Kidney epithelial cell (primary cell): Measurements from ENCODE around the gene PPFIBP2. TPM values are rescaled to one million over a fixed set of nuclear protein-coding genes. Genes with fewer than 3 reads are reported as not detected.
A peak's percentile ranks its signal among the peaks of the same experiment; 100 is the strongest.

ENCODE experiments used
- DNase-seq: peaks from one replicate; pipeline ENCODE4 v3.0.0-alpha.2; 2010; ENCODE audit warnings: low read depth
- H3K27me3 ChIP-seq: 2 replicates; pipeline ENCODE4 v1.6.0; 2011; ENCODE audit warnings: low read length; ENCODE audit not compliant: control insufficient read depth, insufficient read depth
- H3K36me3 ChIP-seq: 2 replicates; pipeline ENCODE4 v1.5.1; 2011; ENCODE audit warnings: low read length; ENCODE audit not compliant: control insufficient read depth, insufficient read depth
- H3K4me3 ChIP-seq: 2 replicates; pipeline ENCODE4 v1.5.1; 2011; ENCODE audit warnings: low read depth, mild to moderate bottlenecking, control low read depth, low read length
- total RNA-seq: library from RNA; depleted of rRNA; stranded (reverse); fragments of >200 nt; gene quantifications from 2 replicates; pipeline ENCODE4 v1.2.3, GENCODE V29; 2015
- TF ChIP-seq, protein P1 (sequence below): IDR thresholded peaks from 2 replicates; pipeline ENCODE4 v1.5.1; 2011; ENCODE audit warnings: mild to moderate bottlenecking, moderate library complexity, low read length, control low read depth, inconsistent platforms; ENCODE audit not compliant: insufficient read depth, poor library complexity, severe bottlenecking

PPFIBP2 gene
- total RNA-seq, 1 donor from 2014 or later, result 6.0 TPM

- no peak overlapping the region for H3K4me3 ChIP-seq
- H3K36me3 ChIP-seq, result no peaks in the 10 kb centered on the region
- H3K27me3 ChIP-seq, result no peaks in the 10 kb centered on the region
- no peak for DNase-seq
- TF ChIP-seq, protein P1, sequence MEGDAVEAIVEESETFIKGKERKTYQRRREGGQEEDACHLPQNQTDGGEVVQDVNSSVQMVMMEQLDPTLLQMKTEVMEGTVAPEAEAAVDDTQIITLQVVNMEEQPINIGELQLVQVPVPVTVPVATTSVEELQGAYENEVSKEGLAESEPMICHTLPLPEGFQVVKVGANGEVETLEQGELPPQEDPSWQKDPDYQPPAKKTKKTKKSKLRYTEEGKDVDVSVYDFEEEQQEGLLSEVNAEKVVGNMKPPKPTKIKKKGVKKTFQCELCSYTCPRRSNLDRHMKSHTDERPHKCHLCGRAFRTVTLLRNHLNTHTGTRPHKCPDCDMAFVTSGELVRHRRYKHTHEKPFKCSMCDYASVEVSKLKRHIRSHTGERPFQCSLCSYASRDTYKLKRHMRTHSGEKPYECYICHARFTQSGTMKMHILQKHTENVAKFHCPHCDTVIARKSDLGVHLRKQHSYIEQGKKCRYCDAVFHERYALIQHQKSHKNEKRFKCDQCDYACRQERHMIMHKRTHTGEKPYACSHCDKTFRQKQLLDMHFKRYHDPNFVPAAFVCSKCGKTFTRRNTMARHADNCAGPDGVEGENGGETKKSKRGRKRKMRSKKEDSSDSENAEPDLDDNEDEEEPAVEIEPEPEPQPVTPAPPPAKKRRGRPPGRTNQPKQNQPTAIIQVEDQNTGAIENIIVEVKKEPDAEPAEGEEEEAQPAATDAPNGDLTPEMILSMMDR, result no peak
Observed at GRCh38 chr11:7522546-7522945, 8.7 kb downstream of the PPFIBP2 start.

DNA sequence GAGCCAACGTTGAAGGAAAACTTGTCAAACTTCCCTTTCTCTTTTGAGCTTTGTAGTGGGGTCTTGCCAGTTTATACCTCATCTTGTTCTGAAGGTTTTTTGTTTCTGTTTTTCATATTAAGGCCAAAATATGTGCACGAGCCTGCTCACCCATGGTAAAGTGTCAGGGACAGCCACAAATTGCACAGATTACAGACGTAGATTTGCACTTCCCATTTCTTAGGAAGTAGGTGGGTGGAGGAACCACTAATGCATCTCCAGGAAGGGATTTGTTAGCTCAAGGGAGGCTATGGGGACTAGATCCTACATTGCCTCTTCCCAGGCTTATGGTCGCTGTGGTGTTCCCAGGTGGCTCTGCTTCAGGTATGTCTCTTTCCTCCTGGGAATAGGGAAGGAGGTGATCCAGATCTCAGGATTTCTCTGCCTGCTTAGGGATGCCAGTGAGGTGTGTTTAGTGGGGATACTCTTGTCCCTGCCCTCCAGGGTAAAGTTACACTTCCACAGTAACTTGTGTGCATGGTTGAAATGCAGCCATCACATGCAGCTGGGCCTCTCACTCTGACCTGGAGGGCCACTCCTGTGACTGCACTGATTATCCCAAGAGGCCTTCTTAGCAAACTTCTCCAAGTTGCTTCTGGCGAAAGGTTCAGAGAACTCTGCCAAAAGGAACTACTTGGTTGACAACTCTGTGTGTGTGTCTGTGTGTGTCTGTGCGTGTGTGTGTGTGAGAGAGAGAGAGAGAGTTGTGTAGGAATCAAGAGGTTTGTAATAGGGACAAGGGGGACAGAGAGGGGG lies 9.8 kb downstream of the PPFIBP2 start:
- no peak for DNase-seq
- no peak overlapping the region for H3K4me3 ChIP-seq
- no peaks in the 10 kb centered on the region for H3K27me3 ChIP-seq
- TF ChIP-seq, protein P1, result no peak
- H3K36me3 ChIP-seq, result no peaks in the 10 kb centered on the region

DNA sequence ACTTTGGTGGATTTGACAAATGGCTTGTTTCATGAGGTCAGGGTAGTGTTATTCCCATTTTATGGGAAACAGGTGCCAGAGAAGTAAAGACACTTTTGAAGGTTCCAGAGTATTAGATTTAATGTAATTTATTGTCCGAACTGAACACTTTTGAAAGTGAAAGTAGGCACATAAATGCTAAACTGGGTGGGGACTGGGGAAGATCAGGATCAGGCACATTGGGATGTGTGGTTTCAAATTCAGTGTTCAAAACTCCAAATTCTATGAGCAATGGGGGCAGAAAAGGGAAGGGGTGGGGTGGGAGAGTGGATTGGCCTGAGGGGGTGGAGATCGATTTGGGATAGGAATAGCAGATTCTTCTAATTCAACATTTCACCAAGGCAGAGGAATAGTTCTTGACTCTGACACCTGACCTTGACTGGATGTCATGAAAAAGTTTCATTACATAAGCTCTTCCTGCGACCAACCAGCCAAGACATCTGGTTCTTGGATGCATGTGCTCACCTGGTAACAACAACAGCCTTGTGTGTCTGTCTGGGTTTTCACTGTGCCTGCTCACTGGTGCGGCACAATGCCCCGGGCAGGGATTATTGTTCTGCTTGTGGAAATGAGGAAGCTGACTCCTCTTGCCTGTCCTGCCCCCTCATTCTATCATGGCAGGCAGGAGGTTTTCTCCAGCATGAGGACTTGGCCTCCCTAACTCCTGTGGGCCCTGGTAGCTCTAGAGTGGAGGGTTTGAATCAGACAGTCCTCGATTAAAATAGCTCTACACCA lies 10.8 kb downstream of the PPFIBP2 start:
- Histone ChIP-seq H3K36me3 (no peaks in the 10 kb centered on the region), H3K4me3 (no peak overlapping the region), H3K27me3 (no peaks in the 10 kb centered on the region)
- TF ChIP-seq, protein P1, result no peak
- DNase-seq, result peak; percentile 39

- H3K4me3 ChIP-seq, result no peak overlapping the region
- TF ChIP-seq, protein P1, result no peak
Observed at GRCh38 chr11:7525424-7525823, 11.6 kb downstream of the PPFIBP2 start.

DNA sequence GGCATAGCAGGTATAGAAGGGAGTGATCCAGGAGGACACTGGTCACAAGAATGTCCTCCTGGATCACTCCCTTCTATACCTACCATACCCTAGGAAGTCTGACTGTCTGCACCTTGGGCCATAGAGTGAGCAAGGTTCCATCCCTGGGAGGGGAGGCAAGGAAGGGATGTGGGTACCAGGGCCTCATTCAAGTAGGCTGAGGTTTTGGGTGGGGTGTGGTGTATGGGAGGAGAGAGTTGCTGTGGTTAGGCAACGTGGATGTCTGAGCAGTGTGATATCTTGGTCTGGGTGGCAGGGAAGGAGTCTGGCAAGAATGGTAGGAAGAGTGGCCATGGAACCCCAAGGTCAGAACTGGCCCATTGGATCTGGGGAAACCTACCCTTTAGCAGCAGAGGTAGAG lies 13.2 kb downstream of the PPFIBP2 start:
- TF ChIP-seq, protein P1, result no peak
- no peak for DNase-seq
- no peaks in the 10 kb centered on the region for H3K27me3 ChIP-seq
- H3K36me3 ChIP-seq, result no peaks in the 10 kb centered on the region
- no peak overlapping the region for H3K4me3 ChIP-seq

More at GRCh38 chr11:7525424-7525823, 11.6 kb downstream of the PPFIBP2 start:
- no peak for DNase-seq
- Histone ChIP-seq H3K36me3 (no peaks in the 10 kb centered on the region), H3K27me3 (no peaks in the 10 kb centered on the region)
